HG03135 (cell line): ENCODE data around the gene COPS4.
"Not testable (repeated sequence)": the region's sequence is repeated elsewhere in the genome, so short reads cannot be mapped to it uniquely, and the experiment has no call there.

Experiments used
- ATAC-seq: cut with Tn5 transposase; IDR thresholded peaks from one replicate; pipeline ENCODE4 v1.9.1; 2021; ENCODE audit warnings: mild to moderate bottlenecking, moderate library complexity; ENCODE audit not compliant: unreplicated experiment

Gene COPS4

GRCh38 chr4:83080561-83080960 is 45.6 kb downstream of the COPS4 start:
- ATAC-seq: no peak

GRCh38 chr4:83082777-83083176 is 47.8 kb downstream of the COPS4 start:
- no peak for ATAC-seq

- no peak for ATAC-seq
Observed at GRCh38 chr4:83083925-83084475, 49.0 kb downstream of the COPS4 start.

- not testable (repeated sequence) for ATAC-seq
Observed at GRCh38 chr4:83084956-83085355, 50.0 kb downstream of the COPS4 start.

- ATAC-seq: no peak
Observed at GRCh38 chr4:83089410-83090157, 54.6 kb downstream of the COPS4 start.

- ATAC-seq: no peak
Observed at GRCh38 chr4:83093060-83093640, 58.2 kb downstream of the COPS4 start.

GRCh38 chr4:83096397-83096796 is 61.4 kb downstream of the COPS4 start:
- no peak for ATAC-seq

- no peak for ATAC-seq
Observed at GRCh38 chr4:83104991-83105390, 70.0 kb downstream of the COPS4 start.

GRCh38 chr4:83107631-83108030 is 72.6 kb downstream of the COPS4 start:
- no peak for ATAC-seq

GRCh38 chr4:83108101-83108861 is 73.3 kb downstream of the COPS4 start:
- ATAC-seq: no peak

GRCh38 chr4:83109480-83110222 is 74.7 kb downstream of the COPS4 start:
- peak; percentile 16 for ATAC-seq

GRCh38 chr4:83110223-83110945 is 75.4 kb downstream of the COPS4 start:
- peak; percentile 72 for ATAC-seq

- no peak for ATAC-seq
Observed at GRCh38 chr4:83110970-83111750, 76.2 kb downstream of the COPS4 start.

GRCh38 chr4:83111751-83112141 is 76.8 kb downstream of the COPS4 start:
- not testable (repeated sequence) for ATAC-seq

- peak; percentile 44 for ATAC-seq
Observed at GRCh38 chr4:83112231-83112630, 77.2 kb downstream of the COPS4 start.

GRCh38 chr4:83112678-83113428 is 77.9 kb downstream of the COPS4 start:
- ATAC-seq: no peak

GRCh38 chr4:83113429-83113786 is 78.4 kb downstream of the COPS4 start:
- no peak for ATAC-seq

- peak; percentile 33 for ATAC-seq
Observed at GRCh38 chr4:83114576-83114975, 79.6 kb downstream of the COPS4 start, which contains the start of gene PLAC8. Gene PLAC8, minus strand, starts transcription at chr4:83114729. Its CDS starts 6,808 bp downstream, at chr4:83107921.

- ATAC-seq: no peak
Observed at GRCh38 chr4:83115000-83115399, 80.0 kb downstream of the COPS4 start.
